H9 (cell line): ENCODE measurements around the gene SLC9A5. TPM values are rescaled to one million over a fixed set of nuclear protein-coding genes. Genes with fewer than 3 reads are reported as not detected.

Experiments
- DNase-seq: peaks from one replicate; pipeline ENCODE4 v3.0.0-alpha.2; 2017
- H2AFZ ChIP-seq: one replicate; pipeline ENCODE4 v1.6.1; 2013; ENCODE audit warnings: mild to moderate bottlenecking, low read length, control low read depth, moderate library complexity
- H2AK5ac ChIP-seq: 2 replicates; pipeline ENCODE4 v1.6.1; 2013; ENCODE audit warnings: low read length, control low read depth, mixed read lengths; ENCODE audit not compliant: insufficient read length
- H2BK120ac ChIP-seq: one replicate; pipeline ENCODE4 v1.6.1; 2013; ENCODE audit warnings: low read depth, mild to moderate bottlenecking, low read length, control low read depth, inconsistent platforms; ENCODE audit not compliant: poor library complexity, severe bottlenecking
- H2BK12ac ChIP-seq: 2 replicates; pipeline ENCODE4 v1.6.1; 2013; ENCODE audit warnings: low read length, control low read depth, mixed read lengths, low read depth; ENCODE audit not compliant: insufficient read length
- H2BK15ac ChIP-seq: 2 replicates; pipeline ENCODE4 v1.6.1; 2013; ENCODE audit warnings: low read depth, low read length, control low read depth
- H2BK20ac ChIP-seq: one replicate; pipeline ENCODE4 v1.6.1; 2013; ENCODE audit warnings: low read depth, mild to moderate bottlenecking, low read length, control low read depth, inconsistent platforms; ENCODE audit not compliant: poor library complexity, severe bottlenecking
- H2BK5ac ChIP-seq: 2 replicates; pipeline ENCODE4 v1.6.1; 2013; ENCODE audit warnings: low read length, control low read depth, mixed read lengths; ENCODE audit not compliant: insufficient read length
- H3K14ac ChIP-seq: 2 replicates; pipeline ENCODE4 v1.6.1; 2013; ENCODE audit warnings: low read length, control low read depth; ENCODE audit not compliant: insufficient read depth
- H3K18ac ChIP-seq: 2 replicates; pipeline ENCODE4 v1.6.1; 2013; ENCODE audit warnings: low read depth, mild to moderate bottlenecking, mixed read lengths, low read length, control low read depth; ENCODE audit not compliant: insufficient read length
- H3K23ac ChIP-seq: 2 replicates; pipeline ENCODE4 v1.6.1; 2013; ENCODE audit warnings: low read length, control low read depth, mixed read lengths, low read depth; ENCODE audit not compliant: insufficient read length
- H3K23me2 ChIP-seq: 2 replicates; pipeline ENCODE4 v1.6.1; 2013; ENCODE audit warnings: low read depth, mild to moderate bottlenecking, mixed read lengths, low read length, control low read depth; ENCODE audit not compliant: insufficient read length, poor library complexity, severe bottlenecking
- H3K27ac ChIP-seq: 2 replicates; pipeline ENCODE4 v1.5.1; 2013; ENCODE audit warnings: low read length, control low read depth, mixed read lengths, low read depth; ENCODE audit not compliant: insufficient read length
- H3K27me3 ChIP-seq: 2 replicates; pipeline ENCODE4 v1.6.1; 2013; ENCODE audit warnings: low read length, control low read depth, inconsistent platforms; ENCODE audit not compliant: insufficient read depth
- H3K4ac ChIP-seq: 2 replicates; pipeline ENCODE4 v1.6.1; 2013; ENCODE audit warnings: low read depth, mild to moderate bottlenecking, control low read depth, inconsistent platforms, low read length, moderate library complexity
- H3K4me1 ChIP-seq: 2 replicates; pipeline ENCODE4 v1.6.1; 2013; ENCODE audit warnings: low read length, control low read depth, inconsistent platforms; ENCODE audit not compliant: insufficient read depth
- H3K4me2 ChIP-seq: 2 replicates; pipeline ENCODE4 v1.6.1; 2013; ENCODE audit warnings: low read length, control low read depth, mixed read lengths; ENCODE audit not compliant: insufficient read length, insufficient read depth
- H3K56ac ChIP-seq: 2 replicates; pipeline ENCODE4 v1.6.1; 2013; ENCODE audit warnings: low read depth, mild to moderate bottlenecking, mixed read lengths, low read length, control low read depth; ENCODE audit not compliant: insufficient read length
- H3K79me1 ChIP-seq: 2 replicates; pipeline ENCODE4 v1.6.1; 2013; ENCODE audit warnings: low read depth, mild to moderate bottlenecking, moderate library complexity, low read length, control low read depth, inconsistent platforms; ENCODE audit not compliant: insufficient read depth, poor library complexity, severe bottlenecking
- H3K79me2 ChIP-seq: 2 replicates; pipeline ENCODE4 v1.6.1; 2013; ENCODE audit warnings: low read length, control low read depth, inconsistent platforms; ENCODE audit not compliant: insufficient read depth
- H3K9ac ChIP-seq: 2 replicates; pipeline ENCODE4 v1.6.1; 2013; ENCODE audit warnings: low read length, control low read depth, mixed read lengths; ENCODE audit not compliant: insufficient read length; ENCODE audit errors: extremely low read depth
- H3K9me3 ChIP-seq: one replicate; pipeline ENCODE4 v1.6.1; 2013; ENCODE audit warnings: low read depth, low read length, inconsistent platforms; ENCODE audit not compliant: control insufficient read depth
- H3T11ph ChIP-seq: one replicate; pipeline ENCODE4 v1.6.1; 2013; ENCODE audit warnings: mild to moderate bottlenecking, low read length, control low read depth, inconsistent platforms
- H4K20me1 ChIP-seq: one replicate; pipeline ENCODE4 v1.6.1; 2013; ENCODE audit not compliant: control insufficient read depth, insufficient read length, insufficient read depth
- H4K5ac ChIP-seq: 2 replicates; pipeline ENCODE4 v1.6.1; 2013; ENCODE audit warnings: low read depth, mild to moderate bottlenecking, mixed read lengths, low read length, control low read depth; ENCODE audit not compliant: insufficient read length
- H4K8ac ChIP-seq: replicated peaks from 2 replicates; pipeline ENCODE4 v1.6.1; 2013; ENCODE audit warnings: low read length, control low read depth, mixed read lengths, low read depth; ENCODE audit not compliant: insufficient read length
- H4K91ac ChIP-seq: 2 replicates; pipeline ENCODE4 v1.6.1; 2013; ENCODE audit warnings: low read depth, mild to moderate bottlenecking, moderate library complexity, mixed read lengths, low read length, control low read depth; ENCODE audit not compliant: insufficient read length
- H3K27ac Mint-ChIP-seq, 3 experiments: 2 replicates in 2 of 3; 3 replicates in 1 of 3; pipeline ENCODE4 v1.8.0; 2020 to 2021; ENCODE audit warnings: mixed read lengths in 3 of 3, mild to moderate bottlenecking in 1 of 3, moderate library complexity in 1 of 3
- H3K27me3 Mint-ChIP-seq: 2 replicates; pipeline ENCODE4 v1.8.0; 2021; ENCODE audit warnings: low read depth, mild to moderate bottlenecking, moderate library complexity, mixed read lengths
- H3K36me3 Mint-ChIP-seq, 3 experiments: 2 replicates in 2 of 3; 3 replicates in 1 of 3; pipeline ENCODE4 v1.8.0; 2020 to 2021; ENCODE audit warnings: low read depth in 3 of 3, mixed read lengths in 3 of 3; ENCODE audit not compliant: insufficient read depth in 1 of 3
- H3K4me1 Mint-ChIP-seq, 2 experiments: 2 replicates each; pipeline ENCODE4 v1.8.0; 2020; ENCODE audit warnings: mixed read lengths in 2 of 2
- H3K4me3 Mint-ChIP-seq, 2 experiments: 2 replicates in 1 of 2; 3 replicates in 1 of 2; pipeline ENCODE4 v1.8.0; 2020 to 2021; ENCODE audit warnings: mild to moderate bottlenecking in 2 of 2, mixed read lengths in 2 of 2, moderate library complexity in 1 of 2
- H3K9me3 Mint-ChIP-seq, 2 experiments: 2 replicates in 1 of 2; 3 replicates in 1 of 2; pipeline ENCODE4 v1.8.0; 2020; ENCODE audit warnings: mild to moderate bottlenecking in 2 of 2, mixed read lengths in 2 of 2, moderate library complexity in 1 of 2
- WGBS: extraction: QIAGEN DNeasy Blood & Tissue Kit; methylation state at CpG from one replicate; pipeline ENCODE4 v1.1.7; 2013; ENCODE audit warnings: missing lambda C conversion rate, low lambda C conversion rate, mixed read lengths; ENCODE audit not compliant: insufficient read length; ENCODE audit errors: extremely low coverage; 5-methylcytosine and 5-hydroxymethylcytosine counted together
- total RNA-seq: library from RNA; stranded (reverse); gene quantifications from 2 replicates; pipeline ENCODE4 v1.2.1, GENCODE V29; 2021
- TF ChIP-seq, protein P1 (sequence below): fragments of 200-600 bp; sonication (generic); conservative IDR thresholded peaks from 3 replicates; pipeline ENCODE4 v1.8.0; 2021; ENCODE audit warnings: antibody characterized with exemption, mild to moderate bottlenecking

SLC9A5 gene
- total RNA-seq, 1 experiment from 2014 or later, result 9.1 TPM

DNA sequence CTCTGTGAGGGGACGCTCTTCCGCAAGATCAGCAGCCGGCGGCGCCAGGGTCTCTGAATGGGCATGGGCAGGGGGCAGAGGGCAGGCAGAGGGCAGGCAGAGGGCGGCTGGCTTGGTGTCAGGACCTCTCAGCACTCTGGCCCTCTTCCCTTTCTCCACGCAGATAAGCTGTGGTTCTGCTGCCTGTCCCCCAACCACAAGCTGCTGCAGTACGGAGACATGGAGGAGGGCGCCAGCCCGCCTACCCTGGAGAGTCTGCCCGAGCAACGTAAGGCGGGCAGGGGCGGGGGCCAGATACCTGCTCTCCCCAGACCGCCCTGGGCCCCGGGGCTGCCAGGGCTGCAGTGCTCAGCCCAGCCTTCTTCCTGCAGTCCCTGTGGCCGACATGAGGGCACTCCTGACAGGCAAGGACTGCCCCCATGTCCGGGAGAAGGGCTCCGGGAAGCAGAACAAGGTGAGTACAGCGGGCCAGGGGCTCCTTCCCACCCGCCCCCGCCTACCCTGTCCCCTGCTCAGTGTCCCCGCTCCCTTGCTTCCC is 45.8 kb upstream of the SLC9A5 start:
- no peak overlapping the region for H3K9ac ChIP-seq
- Mint-ChIP-seq H3K27me3 (0 out of 2 replicates have a peak, but pooled peaks cover 3% of the 10 kb centered on the region), H3K36me3 (peaks cover 4 to 30% (median 7%) of the 10 kb centered on the region in 3 experiments; a peak in 5 of 7 replicates), H3K27ac (no peak overlapping the region), H3K4me1 (peaks cover 19 to 21% of the 10 kb centered on the region in 2 experiments), H3K9me3 (no peaks in the 10 kb centered on the region), H3K4me3 (no peak overlapping the region)
- H2AK5ac ChIP-seq, result no peak overlapping the region
- DNase-seq, result no peak
- no peak overlapping the region for H3K27ac ChIP-seq
- H3K23ac ChIP-seq, result no peak overlapping the region
- H2BK12ac ChIP-seq, result no peak overlapping the region
- H3K4me1 ChIP-seq, result no peaks in the 10 kb centered on the region
- H3K79me1 ChIP-seq, result no peaks in the 10 kb centered on the region
- H2BK15ac ChIP-seq, result no peak overlapping the region
- no peak overlapping the region for H4K5ac ChIP-seq
- H3K4me2 ChIP-seq, result no peak overlapping the region
- H3K56ac ChIP-seq, result no peak overlapping the region
- no peak overlapping the region for H3K14ac ChIP-seq
- TF ChIP-seq, protein P1, sequence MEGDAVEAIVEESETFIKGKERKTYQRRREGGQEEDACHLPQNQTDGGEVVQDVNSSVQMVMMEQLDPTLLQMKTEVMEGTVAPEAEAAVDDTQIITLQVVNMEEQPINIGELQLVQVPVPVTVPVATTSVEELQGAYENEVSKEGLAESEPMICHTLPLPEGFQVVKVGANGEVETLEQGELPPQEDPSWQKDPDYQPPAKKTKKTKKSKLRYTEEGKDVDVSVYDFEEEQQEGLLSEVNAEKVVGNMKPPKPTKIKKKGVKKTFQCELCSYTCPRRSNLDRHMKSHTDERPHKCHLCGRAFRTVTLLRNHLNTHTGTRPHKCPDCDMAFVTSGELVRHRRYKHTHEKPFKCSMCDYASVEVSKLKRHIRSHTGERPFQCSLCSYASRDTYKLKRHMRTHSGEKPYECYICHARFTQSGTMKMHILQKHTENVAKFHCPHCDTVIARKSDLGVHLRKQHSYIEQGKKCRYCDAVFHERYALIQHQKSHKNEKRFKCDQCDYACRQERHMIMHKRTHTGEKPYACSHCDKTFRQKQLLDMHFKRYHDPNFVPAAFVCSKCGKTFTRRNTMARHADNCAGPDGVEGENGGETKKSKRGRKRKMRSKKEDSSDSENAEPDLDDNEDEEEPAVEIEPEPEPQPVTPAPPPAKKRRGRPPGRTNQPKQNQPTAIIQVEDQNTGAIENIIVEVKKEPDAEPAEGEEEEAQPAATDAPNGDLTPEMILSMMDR, result no peak
- H2AFZ ChIP-seq, result no peak overlapping the region
- no peak overlapping the region for H3K4ac ChIP-seq
- H2BK5ac ChIP-seq, result no peak overlapping the region
- H3K79me2 ChIP-seq, result no peaks in the 10 kb centered on the region
- no peak overlapping the region for H3T11ph ChIP-seq
- no peaks in the 10 kb centered on the region for H3K27me3 ChIP-seq
- WGBS, result no CpG with 5 or more reads among the region's 23 CpGs
- no peak overlapping the region for H2BK120ac ChIP-seq
- no peak overlapping the region for H3K18ac ChIP-seq
- no peak overlapping the region for H4K91ac ChIP-seq
- H4K20me1 ChIP-seq, result no peaks in the 10 kb centered on the region
- H2BK20ac ChIP-seq, result no peak overlapping the region
- no peaks in the 10 kb centered on the region for H3K23me2 ChIP-seq
- H4K8ac ChIP-seq, result no peak overlapping the region
- no peaks in the 10 kb centered on the region for H3K9me3 ChIP-seq
